Measurements from ENCODE around the gene POLR3F. TPM values are rescaled to one million over a fixed set of nuclear protein-coding genes. Genes with fewer than 3 reads are reported as not detected.

Gene POLR3F
- total and polyA plus RNA-seq, 7 donors = 5.1 to 11.8 (median 9.7) TPM

- no peak overlapping the region for H3K4me3 ChIP-seq
- intact Hi-C loops (cut with DNase I) = no loop called here
- DNase-seq = no peak
- H3K4me1 ChIP-seq = no peaks in the 10 kb centered on the region
- no peaks in the 10 kb centered on the region for H3K27me3 ChIP-seq
- H3K27ac ChIP-seq = no peak overlapping the region
- H3K36me3 ChIP-seq = peaks cover 22 to 100% (median 76%) of the 10 kb centered on the region in 4 donors
- TF ChIP-seq EP300 (IDR thresholded peaks at IDR 0.05) (no peak), CTCF (IDR thresholded peaks at IDR 0.05) (no peak), POLR2A (IDR thresholded peaks at IDR 0.05) (no peak), POLR2AphosphoS5 (IDR thresholded peaks at IDR 0.05) (no peak)
- no peaks in the 10 kb centered on the region for H3K9me3 ChIP-seq
Observed at GRCh38 chr20:18529041-18529440, 61.9 kb downstream of the POLR3F start.

- Histone ChIP-seq H3K27ac (no peak overlapping the region), H3K9me3 (no peaks in the 10 kb centered on the region), H3K4me3 (no peak overlapping the region), H3K36me3 (peaks cover 11 to 95% (median 50%) of the 10 kb centered on the region in 4 donors), H3K4me1 (no peaks in the 10 kb centered on the region), H3K27me3 (no peaks in the 10 kb centered on the region)
- TF ChIP-seq POLR2AphosphoS5 (IDR thresholded peaks at IDR 0.05) (no peak), EP300 (IDR thresholded peaks at IDR 0.05) (no peak), POLR2A (IDR thresholded peaks at IDR 0.05) (no peak), CTCF (IDR thresholded peaks at IDR 0.05) (no peak)
- 88 to 96% methylated on average over 6 of the region's 6 CpGs for WGBS, 2 donors
- intact Hi-C loops (cut with DNase I) = no loop called here
- no peak for DNase-seq
Observed at GRCh38 chr20:18532626-18533025, 65.4 kb downstream of the POLR3F start.

- Histone ChIP-seq H3K27me3 (no peaks in the 10 kb centered on the region), H3K4me3 (no peak overlapping the region), H3K9me3 (no peaks in the 10 kb centered on the region), H3K27ac (no peak overlapping the region), H3K4me1 (no peaks in the 10 kb centered on the region), H3K36me3 (peaks cover 11 to 91% (median 42%) of the 10 kb centered on the region in 4 donors)
- intact Hi-C loops (cut with DNase I) = no loop called here
- no peak for DNase-seq
- WGBS, 2 donors = 14 to 51% methylated on average over 1 of the region's 1 CpG
- TF ChIP-seq POLR2AphosphoS5 (IDR thresholded peaks at IDR 0.05) (no peak), CTCF (IDR thresholded peaks at IDR 0.05) (no peak), POLR2A (IDR thresholded peaks at IDR 0.05) (no peak), EP300 (IDR thresholded peaks at IDR 0.05) (no peak)
Observed at GRCh38 chr20:18533491-18533890, 66.3 kb downstream of the POLR3F start.

- Histone ChIP-seq H3K27ac (no peak overlapping the region), H3K4me3 (no peak overlapping the region), H3K27me3 (no peaks in the 10 kb centered on the region), H3K4me1 (no peaks in the 10 kb centered on the region), H3K36me3 (peaks cover 11 to 84% (median 37%) of the 10 kb centered on the region in 4 donors), H3K9me3 (no peaks in the 10 kb centered on the region)
- intact Hi-C loops (cut with DNase I) = no loop called here
- no peak for DNase-seq
- 58 to 81% methylated on average over 6 of the region's 6 CpGs for WGBS, 2 donors
- TF ChIP-seq POLR2AphosphoS5 (IDR thresholded peaks at IDR 0.05) = no peak
- no peak for TF ChIP-seq EP300 (IDR thresholded peaks at IDR 0.05)
- TF ChIP-seq CTCF (IDR thresholded peaks at IDR 0.05) = no peak
- no peak for TF ChIP-seq POLR2A (IDR thresholded peaks at IDR 0.05)
Observed at GRCh38 chr20:18533978-18534644, 66.9 kb downstream of the POLR3F start.

Small RNA genes within 50 kb of the gene (small RNA-seq; reads per million reads assigned to genes)
- gene MIR3192 = 0 to 0.11 (median 0) reads per million in 3 donors
- gene RNA5SP476 = 0 to 0.11 (median 0.06) reads per million in 3 donors

Other genes with a start within 250 kb of the POLR3F start
- gene ZNF133, start 178.9 kb upstream of the POLR3F start, total RNA-seq = 10 to 100 TPM; 16.2 to 20.3 (median 18.4) TPM
- 1 to 10 TPM; 4.8 to 7.3 (median 6.0) TPM for gene ZNF133, start 178.9 kb upstream of the POLR3F start, polyA plus RNA-seq
- 1 to 10 TPM; 1.2 to 2.9 (median 2.2) TPM for gene DZANK1, start 360 bp upstream of the POLR3F start, total RNA-seq
- gene DZANK1, start 360 bp upstream of the POLR3F start, polyA plus RNA-seq = 1 to 10 TPM in 2 of 3 donors, under 1 TPM in 1; 0.69 to 4.2 (median 1.4) TPM
- 10 to 100 TPM; 11.1 to 23.5 (median 13.9) TPM for gene RBBP9, start 29.8 kb downstream of the POLR3F start, total RNA-seq
- 1 to 10 TPM; 5.4 to 5.5 (median 5.5) TPM for gene RBBP9, start 29.8 kb downstream of the POLR3F start, polyA plus RNA-seq
- gene SEC23B, start 40.5 kb downstream of the POLR3F start, total RNA-seq = 10 to 100 TPM; 10.5 to 14.2 (median 13.5) TPM
- gene SEC23B, start 40.5 kb downstream of the POLR3F start, polyA plus RNA-seq = 10 to 100 TPM; 22.2 to 31.4 (median 27.1) TPM
- 100 to 1,000 TPM; 140 to 235 (median 204) TPM for gene SMIM26, start 100.0 kb downstream of the POLR3F start, total RNA-seq
- 100 to 1,000 TPM; 134 to 174 (median 168) TPM for gene SMIM26, start 100.0 kb downstream of the POLR3F start, polyA plus RNA-seq
- gene DTD1, start 120.7 kb downstream of the POLR3F start, total RNA-seq = 10 to 100 TPM; 11.6 to 22.1 (median 15.5) TPM
- 10 to 100 TPM; 18.7 to 22.9 (median 20.4) TPM for gene DTD1, start 120.7 kb downstream of the POLR3F start, polyA plus RNA-seq